GM21381 (cell line): ENCODE results near the gene FXYD1.

Source experiments
- ATAC-seq: cut with Tn5 transposase; IDR thresholded peaks from one replicate; pipeline ENCODE4 v1.9.1; 2021; ENCODE audit warnings: mild to moderate bottlenecking, moderate library complexity; ENCODE audit not compliant: unreplicated experiment

FXYD1 gene

DNA sequence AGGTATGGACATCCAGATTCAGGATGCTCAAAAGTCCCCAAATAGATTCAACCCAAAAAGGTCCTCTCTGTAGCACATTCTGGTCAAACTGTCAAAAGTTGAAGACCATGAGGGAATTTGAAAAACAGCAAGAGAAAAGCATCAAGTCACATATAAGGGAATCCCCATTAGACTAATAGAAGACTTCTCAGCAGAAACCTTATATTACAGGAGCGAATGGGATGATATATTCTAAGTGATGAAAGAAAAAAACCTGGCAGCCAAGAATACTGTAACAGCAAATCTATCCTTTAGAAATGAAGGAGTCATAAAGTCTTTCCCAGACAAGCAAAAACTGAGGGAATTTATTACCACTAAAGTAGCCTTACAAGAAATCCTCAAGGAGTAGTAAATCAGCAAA lies 45.6 kb downstream of the FXYD1 start:
- ATAC-seq = no peak

DNA sequence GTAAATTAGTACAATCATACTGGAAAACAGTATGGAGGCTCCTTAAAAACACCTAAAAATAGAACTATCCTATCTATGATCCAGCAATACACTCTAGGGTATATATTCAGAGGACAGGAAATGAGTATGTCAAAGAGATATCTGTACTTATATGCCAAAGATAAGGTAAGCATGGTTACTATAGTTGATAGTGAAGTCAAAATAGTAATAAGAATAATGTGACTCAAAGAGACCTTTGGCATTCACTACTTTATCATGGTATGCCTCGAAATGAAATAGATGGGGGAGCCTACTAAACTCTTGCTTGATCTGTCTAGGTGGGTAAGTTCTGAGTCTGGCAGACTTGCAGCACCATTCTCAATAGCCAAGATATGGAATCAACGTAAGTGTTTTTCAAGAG lies 46.3 kb downstream of the FXYD1 start:
- ATAC-seq = no peak
